Omental fat pad (tissue), 4 donors: Measurements from ENCODE around the gene SCD5. TPM values are rescaled to one million over a fixed set of nuclear protein-coding genes. Genes with fewer than 3 reads are reported as not detected.
"Not testable (repeated sequence)": the region's sequence is repeated elsewhere in the genome, so short reads cannot be mapped to it uniquely, and the experiment has no call there.

Source experiments
- ATAC-seq: fragments of 150-250 bp; one replicate; pipeline ENCODE4 v1.9.1; 2016; ENCODE audit warnings: mild to moderate bottlenecking, moderate library complexity; ENCODE audit not compliant: low FRiP score
- DNase-seq: peaks from one replicate; pipeline ENCODE4 v3.0.0-alpha.2; 2019; ENCODE audit warnings: low spot score
- total RNA-seq, 4 donors: library from RNA; depleted of rRNA; stranded (reverse); fragments of >200 nt; gene quantifications; one replicate each; pipeline ENCODE4 v1.1.0, GENCODE V29; 2016
- TF ChIP-seq, protein P1 (sequence below), 3 donors: fragments of 450-650 bp; IDR thresholded peaks; one replicate each; pipeline ENCODE4 v1.5.1; 2016 to 2017; ENCODE audit warnings: antibody characterized with exemption in 3 of 3, mild to moderate bottlenecking in 3 of 3, moderate library complexity in 2 of 3

Gene SCD5
- total RNA-seq, 4 donors from 2014 or later: 6.7 to 19.9 (median 13.5) TPM

GRCh38 chr4:82820689-82821088 is 22.1 kb upstream of the SCD5 start:
- TF ChIP-seq, protein P1, sequence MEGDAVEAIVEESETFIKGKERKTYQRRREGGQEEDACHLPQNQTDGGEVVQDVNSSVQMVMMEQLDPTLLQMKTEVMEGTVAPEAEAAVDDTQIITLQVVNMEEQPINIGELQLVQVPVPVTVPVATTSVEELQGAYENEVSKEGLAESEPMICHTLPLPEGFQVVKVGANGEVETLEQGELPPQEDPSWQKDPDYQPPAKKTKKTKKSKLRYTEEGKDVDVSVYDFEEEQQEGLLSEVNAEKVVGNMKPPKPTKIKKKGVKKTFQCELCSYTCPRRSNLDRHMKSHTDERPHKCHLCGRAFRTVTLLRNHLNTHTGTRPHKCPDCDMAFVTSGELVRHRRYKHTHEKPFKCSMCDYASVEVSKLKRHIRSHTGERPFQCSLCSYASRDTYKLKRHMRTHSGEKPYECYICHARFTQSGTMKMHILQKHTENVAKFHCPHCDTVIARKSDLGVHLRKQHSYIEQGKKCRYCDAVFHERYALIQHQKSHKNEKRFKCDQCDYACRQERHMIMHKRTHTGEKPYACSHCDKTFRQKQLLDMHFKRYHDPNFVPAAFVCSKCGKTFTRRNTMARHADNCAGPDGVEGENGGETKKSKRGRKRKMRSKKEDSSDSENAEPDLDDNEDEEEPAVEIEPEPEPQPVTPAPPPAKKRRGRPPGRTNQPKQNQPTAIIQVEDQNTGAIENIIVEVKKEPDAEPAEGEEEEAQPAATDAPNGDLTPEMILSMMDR (IDR thresholded peaks at IDR 0.05): no peak
- no peak for DNase-seq
- no peak for ATAC-seq

DNA sequence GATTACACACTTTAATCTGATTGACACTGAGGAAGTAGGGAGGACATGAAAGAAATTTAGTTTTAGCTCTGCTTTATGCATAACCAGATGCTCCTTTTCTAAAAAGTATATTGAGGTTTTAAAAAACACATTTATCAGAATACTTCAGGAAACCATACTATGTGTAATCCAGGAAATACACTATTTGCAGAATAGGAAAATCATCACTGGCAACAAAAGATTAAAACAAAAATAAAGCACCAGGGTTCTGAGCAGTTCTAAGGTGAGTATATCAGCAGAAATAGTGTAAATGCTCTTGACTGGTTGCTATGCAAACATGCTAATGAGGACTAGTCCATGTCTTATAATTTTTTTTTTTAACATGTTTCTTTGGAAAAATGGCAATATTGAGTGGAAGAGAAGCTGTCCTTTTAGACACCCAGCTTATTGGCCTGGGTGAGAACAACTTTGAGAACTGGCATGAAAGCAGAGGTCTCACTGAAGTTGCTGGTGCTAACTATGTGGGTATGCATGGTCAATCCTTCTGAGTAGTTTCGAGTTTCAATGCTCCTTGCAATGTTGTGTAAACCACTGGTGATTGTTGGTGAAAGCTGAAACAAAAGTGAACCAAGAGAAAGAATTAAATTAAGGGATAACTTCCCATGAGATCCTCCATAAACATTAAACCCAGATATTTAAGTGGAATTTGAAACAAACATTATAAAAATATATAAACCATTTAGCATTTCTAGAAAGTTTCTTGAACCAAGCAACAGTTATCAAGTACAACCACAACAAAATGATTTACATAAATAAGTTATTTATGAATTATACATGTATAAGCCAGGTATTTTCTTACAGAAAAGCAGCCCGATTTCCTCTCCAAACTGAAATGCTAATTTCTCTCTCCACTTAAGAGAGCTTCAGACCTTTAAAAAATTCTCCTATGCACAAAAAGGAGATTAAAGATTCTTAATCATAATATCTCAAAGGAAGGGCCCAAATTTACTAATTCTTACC is 20.4 kb upstream of the SCD5 start:
- DNase-seq: no peak
- no peak for ATAC-seq
- TF ChIP-seq, protein P1 (IDR thresholded peaks at IDR 0.05): no peak

DNA sequence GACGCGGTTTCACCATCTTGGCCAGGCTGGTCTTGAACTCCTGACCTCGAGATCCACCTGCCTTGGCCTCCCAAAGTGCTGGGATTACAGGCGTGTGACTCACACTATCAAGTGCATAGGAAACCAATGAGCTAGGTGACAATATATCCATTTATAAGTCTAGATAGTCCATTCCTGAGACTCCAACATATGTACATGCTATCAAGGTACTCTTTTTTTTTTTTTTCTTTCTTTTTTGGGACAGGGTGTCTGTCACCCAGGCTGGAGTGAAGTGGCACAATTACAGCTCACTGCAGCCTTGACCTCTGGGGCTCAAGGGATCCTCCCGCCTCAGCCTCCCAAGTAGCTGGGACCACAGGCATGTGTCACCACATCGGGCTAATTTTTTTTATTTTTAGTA is 18.3 kb upstream of the SCD5 start:
- not testable (repeated sequence) for DNase-seq, ATAC-seq

- DNase-seq (no peak), ATAC-seq (no peak)
- TF ChIP-seq, protein P1 (IDR thresholded peaks at IDR 0.05): no peak
These were observed 15.4 kb upstream of the SCD5 start for GRCh38 chr4:82814034-82814433.

- DNase-seq (no peak), ATAC-seq (no peak)
- TF ChIP-seq, protein P1 (IDR thresholded peaks at IDR 0.05): no peak
These were observed 13.3 kb upstream of the SCD5 start for GRCh38 chr4:82811838-82812341.

- ATAC-seq: no peak
- TF ChIP-seq, protein P1 (IDR thresholded peaks at IDR 0.05): no peak
- no peak for DNase-seq
These were observed 12.8 kb upstream of the SCD5 start for GRCh38 chr4:82811392-82811791.

GRCh38 chr4:82810176-82810575 is 11.6 kb upstream of the SCD5 start:
- no peak for DNase-seq

More at GRCh38 chr4:82810176-82810575, 11.6 kb upstream of the SCD5 start:
- TF ChIP-seq, protein P1 (IDR thresholded peaks at IDR 0.05): no peak
- no peak for ATAC-seq
